ENCODE data around the gene RAET1L. TPM values are rescaled to one million over a fixed set of nuclear protein-coding genes. Genes with fewer than 3 reads are reported as not detected.
"Not testable (repeated sequence)": the region's sequence is repeated elsewhere in the genome, so short reads cannot be mapped to it uniquely, and the experiment has no call there.

The RAET1L gene
- total RNA-seq, result not detected

- ATAC-seq (peak; percentile 41), DNase-seq (ENCODE audit: low spot score) (no peak)
These were observed at the start of gene RAET1L for GRCh38 chr6:150025201-150025917. TSS of gene RAET1L (minus strand) at chr6:150025532. CDS start at chr6:150025471, 61 bp downstream.

- DNase-seq (ENCODE audit: low spot score), result no peak
- no peak for ATAC-seq
These were observed 49.7 kb upstream of the RAET1L start for GRCh38 chr6:150075034-150075421.

- DNase-seq (ENCODE audit: low spot score); ATAC-seq: not testable (repeated sequence)
These were observed 49.2 kb upstream of the RAET1L start for GRCh38 chr6:150074396-150075033.

GRCh38 chr6:150072201-150072600 is 46.9 kb upstream of the RAET1L start:
- ATAC-seq, result no peak
- no peak for DNase-seq (ENCODE audit: low spot score)

- ATAC-seq (no peak), DNase-seq (ENCODE audit: low spot score) (no peak)
These were observed 45.0 kb upstream of the RAET1L start for GRCh38 chr6:150070236-150070818.

- DNase-seq (ENCODE audit: low spot score), result no peak
- ATAC-seq, result peak; percentile 10
These were observed 44.4 kb upstream of the RAET1L start for GRCh38 chr6:150069706-150070105.

GRCh38 chr6:150068720-150069648 is 43.7 kb upstream of the RAET1L start, which contains the start of gene ULBP3:
TSS of gene ULBP3 (minus strand) at chr6:150069121. CDS start at chr6:150069066, 55 bp downstream.
- peak; percentile 89 for ATAC-seq
- peak; percentile 82 for DNase-seq (ENCODE audit: low spot score)

- DNase-seq (ENCODE audit: low spot score) (no peak), ATAC-seq (peak; percentile 11)
These were observed 42.8 kb upstream of the RAET1L start for GRCh38 chr6:150068151-150068550.

- no peak for ATAC-seq
These were observed 39.8 kb upstream of the RAET1L start for GRCh38 chr6:150065083-150065482.

GRCh38 chr6:150063640-150064039 is 38.3 kb upstream of the RAET1L start:
- no peak for DNase-seq (ENCODE audit: low spot score)
- no peak for ATAC-seq

More at GRCh38 chr6:150065083-150065482, 39.8 kb upstream of the RAET1L start:
- DNase-seq (ENCODE audit: low spot score), result no peak

- not testable (repeated sequence) for ATAC-seq; DNase-seq (ENCODE audit: low spot score)
These were observed 34.6 kb upstream of the RAET1L start for GRCh38 chr6:150059973-150060372.

- no peak for DNase-seq (ENCODE audit: low spot score)
- ATAC-seq, result no peak
These were observed 33.7 kb upstream of the RAET1L start for GRCh38 chr6:150058986-150059385.

GRCh38 chr6:150058231-150058792 is 33.0 kb upstream of the RAET1L start:
- no peak for DNase-seq (ENCODE audit: low spot score)
- ATAC-seq, result no peak

- ATAC-seq (no peak), DNase-seq (ENCODE audit: low spot score) (no peak)
These were observed 32.2 kb upstream of the RAET1L start for GRCh38 chr6:150057501-150057951.

GRCh38 chr6:150056916-150057315 is 31.6 kb upstream of the RAET1L start:
- DNase-seq (ENCODE audit: low spot score), result no peak

GRCh38 chr6:150056156-150056555 is 30.8 kb upstream of the RAET1L start:
- ATAC-seq (no peak), DNase-seq (ENCODE audit: low spot score) (no peak)

More at GRCh38 chr6:150056916-150057315, 31.6 kb upstream of the RAET1L start:
- ATAC-seq, result no peak

GRCh38 chr6:150055131-150055530 is 29.8 kb upstream of the RAET1L start:
- DNase-seq (ENCODE audit: low spot score), result no peak
- no peak for ATAC-seq

- DNase-seq (ENCODE audit: low spot score), result no peak
- ATAC-seq, result no peak
These were observed 28.1 kb upstream of the RAET1L start for GRCh38 chr6:150053450-150053849.

- DNase-seq (ENCODE audit: low spot score) (no peak), ATAC-seq (no peak)
These were observed 25.5 kb upstream of the RAET1L start for GRCh38 chr6:150050846-150051245.

- DNase-seq (ENCODE audit: low spot score) (no peak), ATAC-seq (no peak)
These were observed 22.8 kb upstream of the RAET1L start for GRCh38 chr6:150048099-150048498.

Measured in left lobe of liver (tissue), 2 donors.